Spleen (tissue), 11 donors: Measurements from ENCODE around the gene TPO. TPM values are rescaled to one million over a fixed set of nuclear protein-coding genes. Genes with fewer than 3 reads are reported as not detected.
"Not testable (repeated sequence)": the region's sequence is repeated elsewhere in the genome, so short reads cannot be mapped to it uniquely, and the experiment has no call there.

Source experiments
- DNase-seq: peaks from one replicate; pipeline ENCODE4 v3.0.0-alpha.2; 2020
- H3K27ac ChIP-seq, 8 donors: fragments of 200-600 bp; sonication (generic) in 7 of 8; 1 replicate in 4 of 8; 2 replicates in 4 of 8; pipeline versions ENCODE4 v1.5.0 to v1.8.0; 2016 to 2021; ENCODE audit warnings: inconsistent platforms in 4 of 8, mild to moderate bottlenecking in 4 of 8, moderate library complexity in 1 of 8
- H3K27me3 ChIP-seq, 7 donors: fragments of 200-600 bp; sonication (generic) in 6 of 7; replicated peaks in 1 of 7; 1 replicate in 4 of 7; 2 replicates in 3 of 7; pipeline versions ENCODE4 v1.5.0 to v1.8.0; 2016 to 2021; ENCODE audit warnings: inconsistent platforms in 3 of 7, mild to moderate bottlenecking in 1 of 7
- H3K36me3 ChIP-seq, 6 donors: fragments of 200-600 bp; sonication (generic) in 5 of 6; 1 replicate in 4 of 6; 2 replicates in 2 of 6; pipeline versions ENCODE4 v1.5.0 to v1.8.0; 2016 to 2021; ENCODE audit warnings: inconsistent platforms in 2 of 6
- H3K4me1 ChIP-seq, 6 donors: fragments of 200-600 bp; sonication (generic) in 5 of 6; 1 replicate in 3 of 6; 2 replicates in 3 of 6; pipeline versions ENCODE4 v1.5.0 to v1.8.0; 2016 to 2021; ENCODE audit warnings: inconsistent platforms in 3 of 6
- H3K4me3 ChIP-seq, 8 donors: fragments of 200-600 bp; sonication (generic) in 7 of 8; 1 replicate in 4 of 8; 2 replicates in 4 of 8; pipeline versions ENCODE4 v1.5.0 to v1.8.0; 2016 to 2021; ENCODE audit warnings: inconsistent platforms in 4 of 8, mild to moderate bottlenecking in 4 of 8, moderate library complexity in 2 of 8
- H3K9me3 ChIP-seq, 8 donors: fragments of 200-600 bp; sonication (generic) in 7 of 8; 1 replicate in 4 of 8; 2 replicates in 4 of 8; pipeline versions ENCODE4 v1.5.0 to v1.8.0; 2016 to 2021; ENCODE audit warnings: inconsistent platforms in 4 of 8
- POLR2A ChIP-seq, 3 donors: fragments of 450-650 bp; IDR thresholded peaks; one replicate each; pipeline ENCODE4 v1.5.1; 2017; ENCODE audit warnings: antibody characterized with exemption in 3 of 3, mild to moderate bottlenecking in 1 of 3
- POLR2AphosphoS5 ChIP-seq, 3 donors: sonication (generic); formaldehyde crosslinking; IDR thresholded peaks; one replicate each; pipeline ENCODE4 v1.5.1; 2017; ENCODE audit warnings: antibody characterized with exemption in 3 of 3
- WGBS, 5 donors: extraction: QIAGEN DNeasy Blood & Tissue Kit in 3 of 5; methylation state at CpG; one replicate each; pipeline versions ENCODE4 v1.1.5 to v1.1.7; 2013 to 2018; 5-methylcytosine and 5-hydroxymethylcytosine counted together
- intact Hi-C: fragments of 100-400 bp; cut with DNase I; formaldehyde crosslinking; loops from one replicate; pipeline ENCODE4 v1.15.0; 2023; ENCODE audit warnings: low total_unique reads
- polyA plus RNA-seq, 3 donors: library from polyadenylated mRNA; stranded (reverse); fragments of 200-250 nt; gene quantifications; one replicate each; pipeline ENCODE4 v1.2.1, GENCODE V29; 2013
- total RNA-seq, 7 donors: library from RNA; depleted of rRNA in 3 of 7; stranded (reverse); fragments of >200 nt in 3 of 7; fragmentation: NEBNext Ultra II Directional in 4 of 7; extraction: Animal tissue kit (Norgen Biotek cat#: 25700) in 4 of 7; gene quantifications; one replicate each; pipeline versions ENCODE4 v1.1.0 to v1.2.1, GENCODE V29; 2016 to 2021
- TF ChIP-seq, protein P1 (sequence below), 11 experiments: fragments of 200-600 bp in 7 of 11; fragments of 450-650 bp in 4 of 11; sonication (generic) in 4 of 11; IDR thresholded peaks in 8 of 11; conservative IDR thresholded peaks in 3 of 11; 1 replicate in 7 of 11; 2 replicates in 4 of 11; pipeline versions ENCODE4 v1.4.0 to v1.8.0; 2016 to 2021; ENCODE audit warnings: antibody characterized with exemption in 11 of 11, inconsistent platforms in 4 of 11, mild to moderate bottlenecking in 1 of 11
- donor health status: healthy with polysubstance abuse.
- donor health status: DM: no; HTN: no; CAD: no; lungs with moderate emphysema.
- donor health status: DM: no; HTN: no; CAD: no.
- donor health status: Bipolar disorder and iron deficiency.
- donor health status: healthy.
- donor health status: DM: no; HTN: no; CAD: no.
- donor health status: DM: yes; HTN: yes; CAD: no.

The TPO gene
- total and polyA plus RNA-seq, 10 donors = 14.4 to 127 (median 49.0) TPM

DNA sequence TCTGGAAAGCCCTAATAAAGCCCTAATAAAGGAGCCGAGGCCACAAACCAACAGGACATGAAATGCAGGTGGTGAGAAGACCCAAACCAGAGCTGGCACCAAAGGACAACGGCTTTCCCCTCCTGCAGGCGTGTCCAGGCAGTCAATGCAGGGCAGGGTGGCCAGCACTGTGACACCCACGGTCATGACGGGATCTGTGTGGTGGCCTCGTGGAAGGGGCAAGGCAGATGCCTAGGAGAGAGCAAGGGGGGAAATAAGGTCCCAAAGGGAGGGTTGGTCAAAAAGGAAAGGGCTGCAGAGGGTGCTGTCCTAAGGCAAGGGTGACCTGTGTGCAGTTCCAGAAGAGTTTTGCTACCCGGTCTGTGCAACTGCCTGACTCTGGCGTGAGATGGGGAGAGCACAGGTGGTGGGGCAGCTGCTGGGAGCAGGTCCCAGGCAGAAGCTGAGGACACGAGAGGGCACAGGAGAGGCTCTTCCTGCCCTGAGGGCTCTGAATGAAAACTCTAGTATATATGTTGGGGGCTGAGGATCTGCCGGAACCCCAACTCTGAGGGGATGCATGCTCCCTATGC lies 156.7 kb downstream of the TPO start:
- Histone ChIP-seq H3K4me3 (no peak overlapping the region), H3K4me1 (no peaks in the 10 kb centered on the region), H3K9me3 (peaks cover 0 to 5% (median 0%) of the 10 kb centered on the region in 8 donors), H3K36me3 (no peaks in the 10 kb centered on the region), H3K27me3 (peaks cover 0 to 10% (median 0%) of the 10 kb centered on the region in 7 donors), H3K27ac (no peak overlapping the region)
- TF ChIP-seq POLR2AphosphoS5 (IDR thresholded peaks at IDR 0.05) (no peak), POLR2A (IDR thresholded peaks at IDR 0.05) (no peak)
- TF ChIP-seq, protein P1, sequence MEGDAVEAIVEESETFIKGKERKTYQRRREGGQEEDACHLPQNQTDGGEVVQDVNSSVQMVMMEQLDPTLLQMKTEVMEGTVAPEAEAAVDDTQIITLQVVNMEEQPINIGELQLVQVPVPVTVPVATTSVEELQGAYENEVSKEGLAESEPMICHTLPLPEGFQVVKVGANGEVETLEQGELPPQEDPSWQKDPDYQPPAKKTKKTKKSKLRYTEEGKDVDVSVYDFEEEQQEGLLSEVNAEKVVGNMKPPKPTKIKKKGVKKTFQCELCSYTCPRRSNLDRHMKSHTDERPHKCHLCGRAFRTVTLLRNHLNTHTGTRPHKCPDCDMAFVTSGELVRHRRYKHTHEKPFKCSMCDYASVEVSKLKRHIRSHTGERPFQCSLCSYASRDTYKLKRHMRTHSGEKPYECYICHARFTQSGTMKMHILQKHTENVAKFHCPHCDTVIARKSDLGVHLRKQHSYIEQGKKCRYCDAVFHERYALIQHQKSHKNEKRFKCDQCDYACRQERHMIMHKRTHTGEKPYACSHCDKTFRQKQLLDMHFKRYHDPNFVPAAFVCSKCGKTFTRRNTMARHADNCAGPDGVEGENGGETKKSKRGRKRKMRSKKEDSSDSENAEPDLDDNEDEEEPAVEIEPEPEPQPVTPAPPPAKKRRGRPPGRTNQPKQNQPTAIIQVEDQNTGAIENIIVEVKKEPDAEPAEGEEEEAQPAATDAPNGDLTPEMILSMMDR (IDR thresholded peaks at IDR 0.05 in 8 of 11, conservative IDR thresholded peaks at IDR 0.05 in 3 of 11) = no peak
- WGBS, 5 donors = 77 to 85% (median 82%) methylated on average over 10 of the region's 10 CpGs
- peak; percentile 63 for DNase-seq
- intact Hi-C loops = no loop called here

DNA sequence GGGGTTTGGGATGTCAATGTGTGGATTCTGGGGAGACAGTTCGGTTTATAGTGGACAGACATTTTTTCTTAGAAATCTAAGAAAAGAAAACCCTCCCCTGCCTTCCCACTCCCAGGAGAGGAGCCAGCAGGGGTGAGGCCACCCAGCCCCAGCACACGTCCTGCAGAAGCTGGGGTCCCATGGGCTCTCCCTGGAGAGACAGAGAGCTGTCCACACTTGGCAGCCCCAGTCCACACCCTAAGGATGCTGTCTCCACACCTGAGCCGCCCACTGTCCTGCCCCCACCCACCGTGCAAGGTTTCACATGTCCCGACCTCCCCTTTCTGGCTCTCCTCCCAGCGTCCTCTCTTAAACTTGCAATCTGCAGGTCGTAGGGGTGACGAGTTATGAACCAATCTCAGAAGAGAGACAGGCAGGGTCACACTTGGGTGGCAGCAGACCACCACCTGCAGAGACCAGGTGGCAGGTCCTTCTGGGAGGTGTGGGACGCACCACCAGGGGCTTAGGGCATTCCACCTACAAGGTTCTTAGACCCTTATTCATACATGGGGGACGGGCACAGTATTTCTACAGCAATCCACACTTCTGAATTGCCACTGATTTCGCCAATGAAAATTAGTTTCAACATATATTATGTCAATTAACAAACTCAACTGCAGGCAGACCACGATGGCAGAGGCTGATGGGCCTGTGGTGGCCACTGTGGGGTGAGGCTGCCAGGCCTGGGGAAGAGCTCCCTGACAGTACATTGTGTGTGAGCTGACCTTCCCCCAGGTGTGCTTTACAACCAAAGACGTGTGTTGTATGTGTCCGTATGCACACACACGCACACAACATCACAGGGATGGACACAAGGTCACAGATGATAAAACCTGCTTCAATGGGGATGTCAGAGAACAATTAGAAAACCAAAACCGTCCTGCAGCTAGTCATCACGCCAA lies 158.5 kb downstream of the TPO start:
- H3K4me1 ChIP-seq = no peaks in the 10 kb centered on the region
- intact Hi-C loops = no loop called here

GRCh38 chr2:1572638-1573037 lies 159.4 kb downstream of the TPO start:
- Histone ChIP-seq H3K27me3 (peaks cover 0 to 10% (median 0%) of the 10 kb centered on the region in 7 donors), H3K27ac (peak overlapping the region in 5 of 8 donors; percentile 7 to 47 (median 28)), H3K9me3 (peaks cover 0 to 3% (median 0%) of the 10 kb centered on the region in 8 donors), H3K4me3 (no peak overlapping the region), H3K4me1 (no peaks in the 10 kb centered on the region), H3K36me3 (no peaks in the 10 kb centered on the region)
- TF ChIP-seq, protein P1 (IDR thresholded peaks at IDR 0.05 in 8 of 11, conservative IDR thresholded peaks at IDR 0.05 in 3 of 11) = no peak
- no peak for TF ChIP-seq POLR2AphosphoS5 (IDR thresholded peaks at IDR 0.05)
- no peak for TF ChIP-seq POLR2A (IDR thresholded peaks at IDR 0.05)
- no peak for DNase-seq
- intact Hi-C loops = no loop called here
- WGBS, 5 donors = 71 to 80% (median 72%) methylated on average over 10 of the region's 10 CpGs

More for the DNA sequence above, 158.5 kb downstream of the TPO start:
- Histone ChIP-seq H3K27ac (peak overlapping the region in 2 of 8 donors; percentile 7 to 44), H3K36me3 (no peaks in the 10 kb centered on the region), H3K9me3 (peaks cover 0 to 5% (median 0%) of the 10 kb centered on the region in 8 donors), H3K4me3 (no peak overlapping the region), H3K27me3 (peaks cover 0 to 10% (median 0%) of the 10 kb centered on the region in 7 donors)
- WGBS, 5 donors = 75 to 87% (median 84%) methylated on average over 16 to 17 of the region's 17 CpGs
- TF ChIP-seq, protein P1 (IDR thresholded peaks at IDR 0.05 in 8 of 11, conservative IDR thresholded peaks at IDR 0.05 in 3 of 11) = no peak
- TF ChIP-seq POLR2A (IDR thresholded peaks at IDR 0.05) (no peak), POLR2AphosphoS5 (IDR thresholded peaks at IDR 0.05) (no peak)
- DNase-seq = peak; percentile 58

- intact Hi-C loops = no loop called here
- 81 to 90% (median 85%) methylated on average over 5 of the region's 5 CpGs for WGBS, 5 donors
- no peak for DNase-seq
These were observed 164.6 kb downstream of the TPO start for GRCh38 chr2:1577846-1578245.

GRCh38 chr2:1581257-1581964 lies 168.1 kb downstream of the TPO start:
- DNase-seq, H3K27ac ChIP-seq, H3K4me3 ChIP-seq, H3K36me3 ChIP-seq, intact Hi-C loops, H3K4me1 ChIP-seq, H3K9me3 ChIP-seq: not testable (repeated sequence)
- WGBS, 5 donors = 81 to 85% (median 82%) methylated on average over 12 to 19 of the region's 19 CpGs
- peaks cover 0 to 22% (median 0%) of the 10 kb centered on the region in 7 donors for H3K27me3 ChIP-seq

More at GRCh38 chr2:1577846-1578245, 164.6 kb downstream of the TPO start:
- Histone ChIP-seq H3K4me1 (no peaks in the 10 kb centered on the region), H3K4me3 (no peak overlapping the region), H3K27me3 (peaks cover 0 to 10% (median 0%) of the 10 kb centered on the region in 7 donors), H3K9me3 (no peaks in the 10 kb centered on the region), H3K27ac (no peak overlapping the region), H3K36me3 (no peaks in the 10 kb centered on the region)
- TF ChIP-seq, protein P1 (IDR thresholded peaks at IDR 0.05 in 8 of 11, conservative IDR thresholded peaks at IDR 0.05 in 3 of 11) = no peak
- TF ChIP-seq POLR2A (IDR thresholded peaks at IDR 0.05) (no peak), POLR2AphosphoS5 (IDR thresholded peaks at IDR 0.05) (no peak)
